HG02840 (cell line): Measurements from ENCODE around the gene COG5.
"Not testable (repeated sequence)": the region's sequence is repeated elsewhere in the genome, so short reads cannot be mapped to it uniquely, and the experiment has no call there.

Experiments used
- ATAC-seq: cut with Tn5 transposase; IDR thresholded peaks from one replicate; pipeline ENCODE4 v1.9.1; 2021; ENCODE audit warnings: mild to moderate bottlenecking, moderate library complexity, moderate number of reproducible peaks; ENCODE audit not compliant: unreplicated experiment, low FRiP score

COG5 gene

DNA sequence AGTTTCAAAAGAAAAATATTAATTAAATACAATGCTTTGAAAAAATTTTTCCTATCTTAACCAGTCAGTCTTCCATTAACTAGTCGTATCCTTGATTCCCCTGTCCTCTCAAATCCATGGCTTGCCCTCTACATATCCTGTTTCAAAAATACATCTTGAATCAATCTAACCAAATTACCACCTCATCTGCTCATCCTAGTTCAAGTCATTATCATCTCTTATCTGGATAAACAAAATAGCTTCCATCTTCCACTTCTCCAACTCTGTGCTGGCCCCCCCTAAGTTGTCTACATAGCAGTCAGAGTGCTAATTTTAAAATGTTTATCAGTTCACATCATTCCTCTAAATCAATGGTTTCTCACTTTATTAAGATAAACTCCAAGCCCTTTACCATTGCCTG lies 269.5 kb downstream of the COG5 start:
- no peak for ATAC-seq

- no peak for ATAC-seq
Observed at GRCh38 chr7:107292591-107292990, 271.1 kb downstream of the COG5 start.

DNA sequence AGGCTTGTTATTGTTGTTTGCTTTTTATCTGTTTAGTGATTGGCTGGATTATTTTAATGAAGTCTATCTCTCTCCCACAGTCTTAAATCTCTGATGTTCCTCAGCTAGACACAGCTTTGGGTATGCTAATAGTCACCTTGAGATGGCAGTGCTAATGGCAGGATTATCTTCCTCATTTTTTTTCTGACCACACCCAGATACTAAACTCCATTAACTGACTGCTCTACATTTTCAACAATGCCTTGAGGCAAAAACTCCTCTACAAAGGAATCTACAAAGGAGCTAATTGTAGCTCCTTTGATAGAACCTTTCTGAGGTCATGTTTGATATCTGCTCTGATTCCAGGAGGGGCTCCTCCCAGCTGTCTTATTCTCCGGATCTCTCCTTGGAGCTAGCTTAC lies 272.3 kb downstream of the COG5 start:
- ATAC-seq, result no peak

DNA sequence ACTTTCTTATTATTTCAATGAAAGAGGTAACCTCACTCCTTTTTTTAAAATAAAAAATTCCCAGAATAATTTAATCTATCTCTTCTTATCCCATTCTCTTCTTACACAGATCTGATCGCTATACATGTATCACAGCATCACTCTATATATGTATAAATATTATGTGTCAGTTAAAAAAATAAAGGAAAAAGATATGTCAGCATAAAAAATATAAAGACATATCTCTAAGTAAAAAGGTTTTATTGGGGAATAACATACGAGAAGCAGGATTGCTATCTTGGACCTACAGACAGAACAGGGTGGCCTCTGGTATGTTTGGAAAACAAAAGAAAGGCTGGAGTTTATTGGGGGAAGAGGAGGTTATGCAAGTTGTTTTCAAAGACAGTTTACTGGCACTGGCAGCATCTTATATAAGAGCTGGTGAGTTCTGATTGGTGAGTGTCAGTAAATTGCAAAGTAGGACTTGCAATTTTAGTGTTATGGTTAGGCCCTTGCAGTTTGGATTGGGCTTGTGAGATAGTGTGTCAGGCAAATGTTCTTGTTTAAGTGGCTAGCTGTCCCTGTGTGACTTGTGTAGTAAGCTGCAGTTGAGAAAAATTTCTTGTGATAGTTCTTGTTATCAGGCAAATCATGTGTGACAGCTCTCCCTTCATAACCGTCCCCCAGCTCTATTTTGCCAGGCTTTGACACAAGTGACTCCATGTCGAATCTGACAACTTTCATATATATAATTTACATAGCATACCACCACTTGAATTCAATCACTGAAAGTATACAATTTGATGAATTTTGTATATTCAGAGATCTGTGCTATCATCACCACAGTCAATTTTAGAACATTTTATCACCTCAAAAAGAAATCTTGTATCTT lies 276.7 kb downstream of the COG5 start:
- no peak for ATAC-seq

DNA sequence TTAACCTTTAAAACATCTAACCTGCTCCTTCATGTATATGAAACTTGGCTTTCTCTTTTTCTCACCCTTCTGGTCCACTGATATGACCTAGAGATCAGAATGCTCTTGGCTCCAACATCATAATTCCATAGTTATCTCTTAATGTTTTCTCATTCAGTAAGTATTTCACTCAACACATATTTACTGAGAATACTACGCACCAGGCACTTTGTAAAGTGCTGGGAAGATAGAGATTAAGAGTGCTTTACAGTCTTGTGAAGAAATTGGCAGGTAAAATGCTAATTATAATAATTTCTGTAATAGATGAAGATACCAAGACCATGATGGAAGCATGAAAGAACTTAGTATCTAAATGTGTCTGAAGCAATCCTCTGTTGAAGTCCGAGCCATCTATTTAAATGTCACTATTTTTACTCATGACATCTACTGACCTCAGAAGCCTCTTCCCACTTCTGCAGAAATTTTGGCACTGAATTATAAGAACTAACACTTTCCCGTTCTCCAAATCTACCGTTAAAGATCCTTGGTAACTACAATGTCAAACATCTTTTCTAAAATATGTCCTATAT lies 278.7 kb downstream of the COG5 start:
- no peak for ATAC-seq

GRCh38 chr7:107277331-107277730 lies 286.4 kb downstream of the COG5 start:
- no peak for ATAC-seq

DNA sequence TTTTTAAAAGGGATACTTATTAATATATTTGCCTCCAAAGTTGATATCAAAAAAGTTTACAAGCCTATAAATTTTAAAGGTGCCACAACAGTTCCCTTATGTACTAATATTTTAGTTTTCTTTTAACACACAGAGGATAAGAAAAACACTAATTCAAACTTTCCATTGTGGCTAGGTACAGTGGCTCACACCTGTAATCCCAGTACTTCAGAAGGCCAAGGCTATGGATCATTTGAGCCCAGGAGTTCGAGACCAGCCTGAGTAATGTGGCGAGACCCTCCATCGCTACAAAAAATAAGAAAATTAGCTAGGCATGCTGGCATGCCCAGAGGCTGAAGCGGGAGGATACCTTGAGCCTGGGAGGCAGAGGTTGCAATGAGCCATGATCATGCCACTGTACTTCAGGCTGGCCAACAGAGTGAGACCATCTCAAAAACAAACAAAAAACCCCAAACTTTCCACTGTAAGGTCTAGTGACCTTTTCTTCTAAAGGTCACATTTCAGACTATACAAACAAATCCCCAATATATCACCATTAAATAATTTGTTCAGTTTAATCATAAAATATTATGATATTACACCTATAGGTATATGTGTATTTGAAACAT lies 287.4 kb downstream of the COG5 start:
- ATAC-seq, result no peak

DNA sequence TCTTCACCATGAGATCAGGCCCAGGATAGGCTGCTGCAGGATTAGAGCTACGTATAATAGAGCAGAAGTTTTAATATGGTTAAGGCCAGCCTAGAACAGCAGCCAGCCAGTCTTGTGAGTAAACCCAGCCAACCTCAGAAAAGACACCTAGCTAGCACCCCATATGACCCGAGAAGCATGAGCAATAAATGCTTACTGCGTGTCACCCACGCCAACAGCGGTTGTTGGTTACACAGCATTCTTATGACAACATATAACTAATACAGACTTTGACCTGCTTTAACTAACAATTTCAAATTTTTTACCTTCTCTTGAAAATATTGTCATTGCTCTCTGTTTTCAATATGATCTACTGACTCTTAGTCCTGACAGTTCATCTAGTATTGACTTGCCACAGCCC lies 289.2 kb downstream of the COG5 start:
- no peak for ATAC-seq

DNA sequence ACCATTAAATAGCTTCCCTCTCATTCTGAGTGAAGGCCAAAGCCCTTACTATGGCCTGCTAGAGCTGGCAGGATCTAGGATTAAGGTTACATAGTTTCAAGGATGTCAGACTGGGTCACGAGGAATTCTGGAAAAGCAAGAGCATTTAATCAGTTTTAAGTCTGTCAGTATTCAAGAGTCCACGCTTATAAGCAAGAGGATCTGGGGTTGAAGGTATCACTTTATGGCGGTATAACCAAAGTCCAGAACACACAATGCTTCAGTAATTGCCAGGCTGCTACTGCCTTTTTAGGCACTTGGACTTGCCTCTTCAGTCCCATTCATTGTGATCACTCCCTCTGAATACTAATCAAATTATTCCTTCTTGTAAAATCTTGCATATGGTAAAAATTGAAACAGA lies 293.9 kb downstream of the COG5 start:
- ATAC-seq, result no peak

DNA sequence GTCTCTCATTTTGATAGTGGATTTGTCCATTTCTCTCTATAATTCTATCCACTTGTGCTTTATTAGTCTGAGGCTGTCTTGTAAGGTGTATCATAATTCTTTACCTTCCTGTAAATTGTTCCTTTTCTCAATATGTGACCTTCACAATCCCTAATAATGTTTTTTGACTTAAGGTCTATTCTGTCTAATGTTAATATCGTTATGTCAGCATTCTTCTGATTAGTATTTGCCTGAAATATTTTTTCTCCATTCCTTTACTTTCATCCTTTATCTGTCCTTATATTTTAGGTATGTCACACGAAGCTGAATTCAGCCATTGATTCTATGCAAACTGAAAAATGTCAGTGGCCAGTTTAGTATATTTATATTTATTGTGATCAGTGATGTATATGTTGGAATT lies 295.1 kb downstream of the COG5 start:
- no peak for ATAC-seq

DNA sequence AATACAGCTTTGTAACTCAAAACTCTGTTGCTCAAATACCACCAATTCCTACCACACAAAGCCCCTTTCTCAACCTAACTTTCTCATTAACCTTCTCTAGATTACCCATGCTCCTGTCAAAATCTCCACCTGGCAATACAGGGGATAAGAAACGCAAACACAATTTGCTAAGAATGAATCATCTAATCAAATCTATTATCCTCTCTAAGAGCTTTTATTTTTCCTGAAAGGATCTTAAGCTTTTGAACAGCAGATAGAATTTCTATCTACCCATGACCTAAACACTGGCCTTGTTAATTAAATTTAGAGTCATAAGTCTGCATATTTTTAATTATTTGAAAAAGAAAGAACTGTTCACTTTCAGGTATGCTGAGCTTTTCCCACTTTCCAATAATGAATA lies 296.6 kb downstream of the COG5 start:
- no peak for ATAC-seq

DNA sequence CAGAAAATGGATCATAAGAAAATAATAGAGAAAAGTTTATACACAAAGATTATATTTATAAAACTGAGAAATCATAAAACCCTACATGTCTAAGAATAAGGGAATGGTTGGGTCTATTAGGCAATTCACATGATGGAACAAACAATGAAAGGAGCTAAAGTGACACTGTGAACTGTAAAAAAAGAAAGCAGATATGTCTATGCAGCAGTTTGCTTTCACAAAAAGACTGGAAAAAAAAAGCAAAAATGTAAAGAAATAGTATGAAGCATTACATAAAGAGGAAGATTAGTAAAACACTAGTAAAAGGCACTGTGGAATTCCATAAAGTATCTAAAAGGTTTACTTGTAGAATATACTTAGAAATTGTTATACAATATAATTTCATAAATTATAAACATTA lies 299.0 kb downstream of the COG5 start:
- no peak for ATAC-seq

DNA sequence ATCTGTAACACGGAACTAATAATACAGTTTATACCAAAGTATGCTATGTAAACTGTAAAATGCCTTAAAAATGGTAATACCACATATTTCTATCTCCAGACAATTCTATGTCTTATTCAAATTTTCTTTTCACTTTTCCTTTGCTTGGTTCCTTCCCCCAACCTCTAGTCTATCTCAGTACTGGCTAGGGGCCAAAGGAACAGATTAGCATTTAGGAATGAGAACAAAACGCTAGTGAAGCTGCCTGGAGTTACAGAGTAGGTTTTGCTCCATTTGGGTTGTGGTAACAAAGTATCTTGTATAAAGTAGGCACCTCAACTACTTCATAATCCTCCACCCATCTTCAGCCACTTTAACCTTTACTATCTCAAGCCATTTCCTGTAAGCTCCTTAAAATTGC lies 300.9 kb downstream of the COG5 start:
- no peak for ATAC-seq

DNA sequence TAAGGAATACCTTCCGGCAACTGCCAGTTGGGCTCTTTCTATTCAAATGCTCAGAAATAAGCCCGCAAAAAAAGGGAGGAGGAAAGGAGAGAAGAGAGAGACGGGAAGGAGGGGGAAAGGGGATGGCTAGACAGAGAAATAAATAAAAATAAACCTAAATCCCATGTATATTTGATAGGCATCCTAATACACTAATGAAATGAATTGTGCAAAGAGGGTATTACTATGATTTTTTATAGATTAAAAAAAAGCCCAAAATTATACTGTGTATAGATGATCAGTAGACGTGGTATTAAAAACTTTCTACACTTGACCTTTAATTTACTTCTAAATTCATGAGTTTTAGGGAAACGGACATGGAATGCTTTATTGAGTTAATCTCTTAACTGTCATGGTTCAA lies 305.0 kb downstream of the COG5 start:
- no peak for ATAC-seq

GRCh38 chr7:107255602-107256001 lies 308.1 kb downstream of the COG5 start:
- no peak for ATAC-seq

DNA sequence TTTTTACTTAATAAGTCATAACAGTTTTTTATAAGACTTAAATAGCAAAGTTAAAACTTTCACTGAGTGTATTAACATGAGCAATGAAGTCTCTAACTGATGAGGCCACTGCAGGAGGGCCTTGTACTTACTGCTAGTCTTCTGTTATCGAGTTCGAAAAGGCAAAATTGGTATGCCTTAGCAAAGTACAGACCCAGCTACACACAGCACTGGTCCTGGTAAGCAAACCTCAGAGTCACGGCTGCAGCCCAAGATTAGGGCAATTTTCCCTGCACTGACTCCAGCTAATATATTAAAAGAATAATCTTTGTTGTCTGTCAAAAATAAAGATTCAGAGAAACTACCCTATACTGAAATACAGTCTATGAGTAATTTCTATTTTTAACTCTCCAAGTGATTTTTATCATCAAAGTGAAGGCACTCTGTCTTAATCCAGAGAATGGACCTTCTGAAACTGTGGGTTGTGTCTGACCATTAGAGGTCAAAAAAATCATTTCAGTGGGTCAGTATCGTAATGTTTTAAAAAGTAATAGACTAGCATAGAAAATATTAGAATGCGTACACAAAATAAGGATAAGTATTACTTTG lies 309.2 kb downstream of the COG5 start:
- no peak for ATAC-seq

- ATAC-seq, result no peak
Observed at GRCh38 chr7:107253599-107253998, 310.1 kb downstream of the COG5 start.

DNA sequence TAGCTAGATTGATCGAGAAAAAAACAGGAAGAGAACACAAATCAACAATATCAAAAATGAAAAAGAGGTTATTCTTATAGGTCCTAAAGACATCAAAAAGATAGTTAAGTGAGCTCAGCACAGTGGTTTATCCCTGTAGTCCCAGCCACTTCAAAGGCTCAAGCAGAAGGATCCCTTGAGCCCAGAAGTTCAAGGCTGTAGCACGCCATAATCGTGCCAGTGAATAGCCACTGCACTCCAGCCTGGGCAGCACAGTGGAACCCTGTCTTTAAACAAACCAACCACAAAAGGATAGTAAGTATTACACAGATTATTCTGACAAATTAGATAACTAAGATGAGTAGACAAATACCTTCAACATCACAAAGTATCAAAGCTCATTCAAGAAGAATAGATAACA lies 311.8 kb downstream of the COG5 start:
- ATAC-seq, result no peak

- no peak for ATAC-seq
Observed at GRCh38 chr7:107248551-107249316, 315.0 kb downstream of the COG5 start.

DNA sequence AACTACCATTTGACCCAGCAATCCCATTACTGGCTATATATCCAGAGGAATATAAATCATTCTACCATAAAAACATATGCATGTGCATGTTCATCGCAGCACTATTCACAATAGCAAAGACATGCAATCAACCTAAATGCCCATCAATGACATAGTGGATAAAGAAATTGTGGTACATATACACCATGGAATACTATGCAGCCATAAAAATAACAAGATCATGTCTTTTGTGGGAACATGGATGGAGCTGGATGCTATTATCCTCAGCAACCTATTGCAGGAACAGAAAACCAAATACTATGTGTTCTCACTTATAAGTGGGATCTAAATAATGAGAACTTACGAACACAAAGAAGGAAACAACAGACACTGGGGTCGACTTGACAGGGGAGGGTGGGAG lies 316.9 kb downstream of the COG5 start:
- not testable (repeated sequence) for ATAC-seq

- ATAC-seq, result no peak
Observed at GRCh38 chr7:107244613-107245012, 319.1 kb downstream of the COG5 start.
